Caco-2 (cell line): ENCODE measurements around the gene RPL31. TPM values are rescaled to one million over a fixed set of nuclear protein-coding genes. Genes with fewer than 3 reads are reported as not detected.

Source experiments
- BruUV-seq: library from RNA; stranded (reverse); fragments of 400-500 nt; replicated peaks from 2 replicates; lab custom pipeline; 2021; lab: Mats Ljungman, UMichigan
- CTCF ChIA-PET: fragments of 300-600 bp; sonication (Branson Sonifier 250); formaldehyde crosslinking; loops from one replicate; lab custom pipeline; 2022; ENCODE audit warnings: antibody characterized with exemption; lab: Charles Lee
- POLR2A ChIA-PET: fragments of 300-600 bp; sonication (Branson Sonifier 250); formaldehyde crosslinking; loops from one replicate; lab custom pipeline; 2022; ENCODE audit warnings: antibody characterized with exemption; lab: Charles Lee
- DNase-seq, 2 experiments: peaks; one replicate each; pipeline versions ENCODE4 v3.0.0 to v3.0.0-alpha.2; 2020 to 2022
- H3K27me3 ChIP-seq: replicated peaks from 2 replicates; pipeline ENCODE4 v1.6.0; 2011; ENCODE audit warnings: low read length; ENCODE audit not compliant: control insufficient read depth, insufficient read depth
- H3K36me3 ChIP-seq: 2 replicates; pipeline ENCODE4 v1.5.1; 2011; ENCODE audit warnings: low read length; ENCODE audit not compliant: control insufficient read depth, insufficient read depth
- H3K4me1 ChIP-seq: fragments of 250-450 bp; sonication (Bioruptor Pico); 2 replicates; pipeline ENCODE4 v1.5.1; 2020; ENCODE audit warnings: mild to moderate bottlenecking
- H3K4me3 ChIP-seq: 2 replicates; pipeline ENCODE4 v1.5.1; 2011; ENCODE audit warnings: low read depth, mild to moderate bottlenecking, control low read depth, low read length
- H3K9me3 ChIP-seq: fragments of 250-450 bp; sonication (Bioruptor Pico); 2 replicates; pipeline ENCODE4 v1.5.1; 2020; ENCODE audit warnings: mild to moderate bottlenecking, moderate library complexity
- H3K27ac Mint-ChIP-seq: one replicate; pipeline ENCODE4 v1.8.0; 2022; ENCODE audit warnings: mixed read lengths; ENCODE audit not compliant: unreplicated experiment
- H3K27me3 Mint-ChIP-seq: one replicate; pipeline ENCODE4 v1.8.0; 2022; ENCODE audit warnings: mixed read lengths; ENCODE audit not compliant: insufficient read depth, unreplicated experiment
- H3K36me3 Mint-ChIP-seq: one replicate; pipeline ENCODE4 v1.8.0; 2022; ENCODE audit warnings: mild to moderate bottlenecking, mixed read lengths; ENCODE audit not compliant: insufficient read depth, unreplicated experiment
- H3K4me1 Mint-ChIP-seq: one replicate; pipeline ENCODE4 v1.8.0; 2022; ENCODE audit warnings: low read depth, mixed read lengths; ENCODE audit not compliant: unreplicated experiment
- H3K4me3 Mint-ChIP-seq: one replicate; pipeline ENCODE4 v1.8.0; 2022; ENCODE audit warnings: mild to moderate bottlenecking, moderate library complexity, mixed read lengths; ENCODE audit not compliant: unreplicated experiment
- H3K9me3 Mint-ChIP-seq: one replicate; pipeline ENCODE4 v1.8.0; 2022; ENCODE audit warnings: mixed read lengths; ENCODE audit not compliant: unreplicated experiment
- CTCF ChIP-seq, 2 experiments: fragments of 200-600 bp in 1 of 2; IDR thresholded peaks; 1 replicate in 1 of 2; 2 replicates in 1 of 2; pipeline versions ENCODE4 v1.5.1 to v1.8.0; 2011 to 2022; ENCODE audit warnings: antibody characterized with exemption in 1 of 2, control low read depth in 1 of 2, inconsistent platforms in 1 of 2, low read depth in 1 of 2, low read length in 1 of 2, mild to moderate bottlenecking in 1 of 2, moderate library complexity in 1 of 2; ENCODE audit not compliant: insufficient read depth in 1 of 2, severe bottlenecking in 1 of 2, unreplicated experiment in 1 of 2
- intact Hi-C: fragments of 100-400 bp; cut with micrococcal nuclease; formaldehyde crosslinking; loops from one replicate; pipeline ENCODE4 v1.10.0; 2022; ENCODE audit not compliant: unreplicated experiment
- total RNA-seq: library from RNA; stranded (reverse); gene quantifications from 2 replicates; pipeline ENCODE4 v1.2.3, GENCODE V29; 2022

Gene RPL31
- total RNA-seq, 1 experiment from 2014 or later, result 2,026 TPM

GRCh38 chr2:100954044-100954420, 48.1 kb upstream of the RPL31 start:
- H3K27ac Mint-ChIP-seq, result no peak overlapping the region
- Histone ChIP-seq H3K36me3 (no peaks in the 10 kb centered on the region), H3K4me1 (no peaks in the 10 kb centered on the region), H3K27me3 (no peaks in the 10 kb centered on the region), H3K4me3 (no peak overlapping the region), H3K9me3 (no peaks in the 10 kb centered on the region)
- ChIA-PET CTCF (interaction anchor here (0.7 kb wide), 1 partner anchor 54 kb away, joined by 4 read pairs; no protein-coding TSS in a partner anchor), POLR2A (no interaction called here)
- H3K27me3 Mint-ChIP-seq, result no peaks in the 10 kb centered on the region
- no peaks in the 10 kb centered on the region for H3K4me1 Mint-ChIP-seq
- no peak for DNase-seq
- no peaks in the 10 kb centered on the region for H3K36me3 Mint-ChIP-seq
- BruUV-seq, result no TSS peak
- intact Hi-C loops, result no loop called here
- TF ChIP-seq CTCF (IDR thresholded peaks at IDR 0.05; ENCODE audit: insufficient read depth in 1 of 2, low read depth in 1 of 2, low read length in 1 of 2, severe bottlenecking in 1 of 2, unreplicated experiment in 1 of 2), result no peak
- no peaks in the 10 kb centered on the region for H3K9me3 Mint-ChIP-seq
- no peak overlapping the region for H3K4me3 Mint-ChIP-seq

GRCh38 chr2:100955226-100955625, 46.9 kb upstream of the RPL31 start:
- H3K9me3 Mint-ChIP-seq, result no peaks in the 10 kb centered on the region
- H3K4me1 Mint-ChIP-seq, result no peaks in the 10 kb centered on the region
- ChIA-PET CTCF (no interaction called here), POLR2A (no interaction called here)
- H3K27ac Mint-ChIP-seq, result no peak overlapping the region
- no peaks in the 10 kb centered on the region for H3K36me3 ChIP-seq
- no peak for TF ChIP-seq CTCF (IDR thresholded peaks at IDR 0.05; ENCODE audit: insufficient read depth in 1 of 2, low read depth in 1 of 2, low read length in 1 of 2, severe bottlenecking in 1 of 2, unreplicated experiment in 1 of 2)
- DNase-seq, result no peak
- H3K4me3 ChIP-seq, result no peak overlapping the region
- H3K27me3 Mint-ChIP-seq, result no peaks in the 10 kb centered on the region
- intact Hi-C loops, result no loop called here
- H3K27me3 ChIP-seq, result no peaks in the 10 kb centered on the region
- H3K36me3 Mint-ChIP-seq, result no peaks in the 10 kb centered on the region
- H3K4me3 Mint-ChIP-seq, result no peak overlapping the region
- H3K9me3 ChIP-seq, result no peaks in the 10 kb centered on the region
- BruUV-seq, result no TSS peak
- H3K4me1 ChIP-seq, result no peaks in the 10 kb centered on the region

- intact Hi-C loops, result no loop called here
- no peaks in the 10 kb centered on the region for H3K9me3 ChIP-seq
- no peak for DNase-seq
- no peak overlapping the region for H3K4me3 Mint-ChIP-seq
- no peaks in the 10 kb centered on the region for H3K27me3 ChIP-seq
- H3K36me3 Mint-ChIP-seq, result no peaks in the 10 kb centered on the region
- no peak overlapping the region for H3K4me3 ChIP-seq
- no peak overlapping the region for H3K27ac Mint-ChIP-seq
- ChIA-PET CTCF (no interaction called here), POLR2A (no interaction called here)
- H3K9me3 Mint-ChIP-seq, result no peaks in the 10 kb centered on the region
- H3K4me1 Mint-ChIP-seq, result no peaks in the 10 kb centered on the region
- TF ChIP-seq CTCF (IDR thresholded peaks at IDR 0.05; ENCODE audit: insufficient read depth in 1 of 2, low read depth in 1 of 2, low read length in 1 of 2, severe bottlenecking in 1 of 2, unreplicated experiment in 1 of 2), result no peak
- H3K36me3 ChIP-seq, result no peaks in the 10 kb centered on the region
- H3K27me3 Mint-ChIP-seq, result no peaks in the 10 kb centered on the region
- BruUV-seq, result no TSS peak
- H3K4me1 ChIP-seq, result no peaks in the 10 kb centered on the region
Measured at GRCh38 chr2:100956081-100956480, 46.0 kb upstream of the RPL31 start.
